Lower leg skin (tissue), 3 donors: ENCODE measurements around the gene DSN1.

Experiments
- CTCF ChIP-seq, 3 donors: fragments of 450-650 bp; IDR thresholded peaks; one replicate each; pipeline ENCODE4 v1.5.1; 2016; ENCODE audit warnings: antibody characterized with exemption in 3 of 3, mild to moderate bottlenecking in 3 of 3, moderate library complexity in 2 of 3
- POLR2A ChIP-seq, 2 donors: fragments of 450-650 bp; IDR thresholded peaks; one replicate each; pipeline ENCODE4 v1.6.1; 2016 to 2017; ENCODE audit warnings: antibody characterized with exemption in 2 of 2, mild to moderate bottlenecking in 1 of 2, moderate library complexity in 1 of 2

GRCh38 chr20:36744243-36744642 is 29.3 kb downstream of the DSN1 start:
- TF ChIP-seq CTCF (IDR thresholded peaks at IDR 0.05), result no peak
- no peak for TF ChIP-seq POLR2A (IDR thresholded peaks at IDR 0.05)
